Measurements from ENCODE around the gene RASL11B.
A peak's percentile ranks its signal among the peaks of the same experiment; 100 is the strongest.
"Not testable (repeated sequence)": the region's sequence is repeated elsewhere in the genome, so short reads cannot be mapped to it uniquely, and the experiment has no call there.

Gene RASL11B

GRCh38 chr4:52861879-52862616 lies at the start of gene RASL11B:
Gene RASL11B (plus strand): TSS chr4:52862317. CDS start chr4:52862508, 191 bp downstream.
- DNase-seq (ENCODE audit: low read depth), result peak; percentile 70

- no peak for DNase-seq (ENCODE audit: low read depth)
Observed at GRCh38 chr4:52813546-52813945, 48.6 kb upstream of the RASL11B start.

GRCh38 chr4:52822583-52822971 lies 39.5 kb upstream of the RASL11B start:
- no peak for DNase-seq (ENCODE audit: low read depth)

GRCh38 chr4:52822972-52823701 lies 39.0 kb upstream of the RASL11B start:
- DNase-seq (ENCODE audit: low read depth), result no peak

- no peak for DNase-seq (ENCODE audit: low read depth)
Observed at GRCh38 chr4:52823702-52824092, 38.4 kb upstream of the RASL11B start.

GRCh38 chr4:52824270-52824602 lies 37.9 kb upstream of the RASL11B start:
- DNase-seq (ENCODE audit: low read depth), result no peak

- no peak for DNase-seq (ENCODE audit: low read depth)
Observed at GRCh38 chr4:52824603-52825459, 37.3 kb upstream of the RASL11B start.

- DNase-seq (ENCODE audit: low read depth), result no peak
Observed at GRCh38 chr4:52825460-52826090, 36.5 kb upstream of the RASL11B start.

- no peak for DNase-seq (ENCODE audit: low read depth)
Observed at GRCh38 chr4:52833941-52834525, 28.1 kb upstream of the RASL11B start.

GRCh38 chr4:52834641-52835456 lies 27.3 kb upstream of the RASL11B start:
- DNase-seq (ENCODE audit: low read depth), result not testable (repeated sequence)

GRCh38 chr4:52836120-52836519 lies 26.0 kb upstream of the RASL11B start:
- no peak for DNase-seq (ENCODE audit: low read depth)

- DNase-seq (ENCODE audit: low read depth), result no peak
Observed at GRCh38 chr4:52836678-52837077, 25.4 kb upstream of the RASL11B start.

- no peak for DNase-seq (ENCODE audit: low read depth)
Observed at GRCh38 chr4:52837716-52838558, 24.2 kb upstream of the RASL11B start.

GRCh38 chr4:52838729-52839586 lies 23.2 kb upstream of the RASL11B start:
- DNase-seq (ENCODE audit: low read depth), result no peak

GRCh38 chr4:52840531-52841370 lies 21.4 kb upstream of the RASL11B start:
- DNase-seq (ENCODE audit: low read depth), result no peak

GRCh38 chr4:52841682-52842456 lies 20.2 kb upstream of the RASL11B start:
- DNase-seq (ENCODE audit: low read depth), result no peak

GRCh38 chr4:52842792-52843191 lies 19.3 kb upstream of the RASL11B start:
- no peak for DNase-seq (ENCODE audit: low read depth)

Data from stimulated activated CD8-positive, alpha-beta memory T cell treated with anti-CD3 and anti-CD28 coated beads, Interleukin-7, amount 100 ng/mL, for 24 hours (primary cell).